ENCODE results near the gene LZTR1. TPM values are rescaled to one million over a fixed set of nuclear protein-coding genes. Genes with fewer than 3 reads are reported as not detected.

LZTR1 gene
- total and polyA plus RNA-seq, 2 experiments from 2014 or later, result 41.3 to 50.4 TPM

DNA sequence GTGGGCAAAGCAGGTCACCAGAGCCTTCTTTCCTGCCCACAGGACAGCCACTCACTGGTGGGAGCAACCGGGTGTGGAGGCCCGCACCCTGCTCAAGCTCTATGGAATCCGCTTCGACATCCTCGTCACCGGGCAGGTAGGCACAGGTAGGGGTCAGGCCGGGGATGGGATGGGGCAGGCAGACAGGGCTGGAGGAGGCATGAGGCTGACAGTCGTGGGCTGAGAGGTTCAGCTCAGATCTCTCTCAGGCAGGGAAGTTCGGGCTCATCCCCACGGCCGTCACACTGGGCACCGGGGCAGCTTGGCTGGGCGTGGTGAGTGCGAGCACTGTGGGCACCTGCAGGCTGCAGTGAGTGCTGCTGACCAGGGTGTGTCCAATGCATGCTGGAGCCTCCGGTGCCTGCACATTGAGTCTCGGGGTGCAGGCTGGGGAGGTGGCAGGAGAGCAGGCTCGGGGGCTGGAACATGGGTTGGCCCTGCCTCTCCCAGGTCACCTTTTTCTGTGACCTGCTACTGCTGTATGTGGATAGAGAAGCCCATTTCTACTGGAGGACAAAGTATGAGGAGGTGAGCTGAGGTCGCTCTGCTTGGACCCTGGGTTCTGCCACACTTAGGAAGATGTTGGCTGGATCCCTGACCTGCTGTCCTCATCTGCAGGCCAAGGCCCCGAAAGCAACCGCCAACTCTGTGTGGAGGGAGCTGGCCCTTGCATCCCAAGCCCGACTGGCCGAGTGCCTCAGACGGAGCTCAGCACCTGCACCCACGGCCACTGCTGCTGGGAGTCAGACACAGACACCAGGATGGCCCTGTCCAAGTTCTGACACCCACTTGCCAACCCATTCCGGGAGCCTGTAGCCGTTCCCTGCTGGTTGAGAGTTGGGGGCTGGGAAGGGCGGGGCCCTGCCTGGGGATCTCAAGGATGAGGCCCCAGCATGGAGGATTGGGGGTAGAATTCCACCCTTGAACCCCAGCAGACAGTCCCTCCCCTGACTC is 44.0 kb downstream of the LZTR1 start:
- no peak overlapping the region for H2AFZ ChIP-seq

DNA sequence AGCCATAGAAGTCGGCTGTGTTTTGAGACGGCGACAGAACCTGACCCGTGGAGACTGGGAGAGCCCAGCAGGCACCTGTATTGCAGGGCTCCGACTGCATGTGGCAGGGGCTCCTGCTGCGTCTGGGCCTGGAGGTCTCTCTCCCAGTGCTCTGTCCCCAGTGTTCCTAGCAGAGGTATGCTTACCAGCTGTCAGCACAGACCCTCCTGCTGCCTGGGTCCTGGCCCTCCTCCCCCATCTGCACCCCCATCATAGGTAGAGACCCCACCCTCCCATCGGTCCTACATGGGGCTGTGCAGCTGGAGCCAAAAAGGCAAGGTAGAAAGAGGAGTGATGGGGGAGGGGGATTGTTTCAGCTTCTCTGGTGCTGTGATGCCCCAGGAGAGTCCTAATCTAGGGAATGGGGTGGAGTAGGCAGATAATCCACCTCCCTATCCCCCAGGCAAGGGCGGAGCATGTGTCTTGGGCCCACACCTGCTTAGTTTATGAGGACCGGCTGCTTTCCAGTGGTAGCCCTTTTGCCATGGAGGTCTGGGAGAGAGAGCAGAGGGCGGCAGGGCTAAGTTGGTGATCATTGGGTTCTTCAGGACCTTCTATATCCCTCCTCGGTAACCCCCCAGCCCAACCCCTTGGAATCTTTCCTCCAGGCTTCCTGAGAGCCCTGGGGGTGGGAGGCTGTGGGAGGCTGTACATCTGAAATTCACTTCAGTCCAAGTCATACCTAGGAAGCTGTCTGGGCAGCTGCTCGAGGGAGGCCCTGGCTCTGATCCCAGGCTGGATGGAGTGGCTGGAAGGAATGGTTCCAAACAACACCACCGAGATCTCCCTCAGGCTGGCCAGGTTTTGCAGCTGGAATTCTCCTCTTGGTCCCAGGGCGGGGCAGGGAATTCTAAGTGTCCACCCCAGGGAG is 44.9 kb downstream of the LZTR1 start:
- Histone ChIP-seq H3K36me3 (replicated peaks; ENCODE audit: insufficient read depth, low read depth) (no peaks in the 10 kb centered on the region), H3K27me3 (no peaks in the 10 kb centered on the region), H3K9me3 (ENCODE audit: low read depth) (no peaks in the 10 kb centered on the region), H3K4me2 (no peak overlapping the region), H3K79me2 (no peaks in the 10 kb centered on the region), H3K9me2 (replicated peaks; ENCODE audit: insufficient read depth) (no peaks in the 10 kb centered on the region), H3K4me1 (ENCODE audit: insufficient read depth) (peaks cover 5% of the 10 kb centered on the region), H3K27ac (no peak overlapping the region), H3K4me3 (no peak overlapping the region), H4K20me1 (ENCODE audit: insufficient read depth, poor library complexity, severe bottlenecking) (no peaks in the 10 kb centered on the region), H2AFZ (no peak overlapping the region)
- DNase-seq (ENCODE audit: low spot score), result no peak
- 77% methylated on average over 14 of the region's 14 CpGs for WGBS (ENCODE audit: low lambda C conversion rate, missing lambda C conversion rate)
- TF ChIP-seq EZH2 (IDR thresholded peaks at IDR 0.05; ENCODE audit: borderline replicate concordance) (no peak), EZH2phosphoT487 (IDR thresholded peaks at IDR 0.05; ENCODE audit: low read depth, severe bottlenecking, unreplicated experiment) (no peak)
- TF ChIP-seq, protein P1, sequence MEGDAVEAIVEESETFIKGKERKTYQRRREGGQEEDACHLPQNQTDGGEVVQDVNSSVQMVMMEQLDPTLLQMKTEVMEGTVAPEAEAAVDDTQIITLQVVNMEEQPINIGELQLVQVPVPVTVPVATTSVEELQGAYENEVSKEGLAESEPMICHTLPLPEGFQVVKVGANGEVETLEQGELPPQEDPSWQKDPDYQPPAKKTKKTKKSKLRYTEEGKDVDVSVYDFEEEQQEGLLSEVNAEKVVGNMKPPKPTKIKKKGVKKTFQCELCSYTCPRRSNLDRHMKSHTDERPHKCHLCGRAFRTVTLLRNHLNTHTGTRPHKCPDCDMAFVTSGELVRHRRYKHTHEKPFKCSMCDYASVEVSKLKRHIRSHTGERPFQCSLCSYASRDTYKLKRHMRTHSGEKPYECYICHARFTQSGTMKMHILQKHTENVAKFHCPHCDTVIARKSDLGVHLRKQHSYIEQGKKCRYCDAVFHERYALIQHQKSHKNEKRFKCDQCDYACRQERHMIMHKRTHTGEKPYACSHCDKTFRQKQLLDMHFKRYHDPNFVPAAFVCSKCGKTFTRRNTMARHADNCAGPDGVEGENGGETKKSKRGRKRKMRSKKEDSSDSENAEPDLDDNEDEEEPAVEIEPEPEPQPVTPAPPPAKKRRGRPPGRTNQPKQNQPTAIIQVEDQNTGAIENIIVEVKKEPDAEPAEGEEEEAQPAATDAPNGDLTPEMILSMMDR (IDR thresholded peaks at IDR 0.05; ENCODE audit: poor library complexity), result no peak

More for the DNA sequence above, 44.0 kb downstream of the LZTR1 start:
- DNase-seq (ENCODE audit: low spot score), result no peak
- Histone ChIP-seq H3K4me1 (ENCODE audit: insufficient read depth) (no peaks in the 10 kb centered on the region), H3K4me3 (no peak overlapping the region), H3K27me3 (no peaks in the 10 kb centered on the region), H4K20me1 (ENCODE audit: insufficient read depth, poor library complexity, severe bottlenecking) (no peaks in the 10 kb centered on the region), H3K4me2 (no peak overlapping the region), H3K79me2 (no peaks in the 10 kb centered on the region), H3K36me3 (replicated peaks; ENCODE audit: insufficient read depth, low read depth) (no peaks in the 10 kb centered on the region), H3K27ac (no peak overlapping the region), H3K9me2 (replicated peaks; ENCODE audit: insufficient read depth) (no peaks in the 10 kb centered on the region), H3K9me3 (ENCODE audit: low read depth) (no peaks in the 10 kb centered on the region)
- no peak for TF ChIP-seq EZH2phosphoT487 (IDR thresholded peaks at IDR 0.05; ENCODE audit: low read depth, severe bottlenecking, unreplicated experiment)
- no peak for TF ChIP-seq EZH2 (IDR thresholded peaks at IDR 0.05; ENCODE audit: borderline replicate concordance)
- TF ChIP-seq, protein P1 (IDR thresholded peaks at IDR 0.05; ENCODE audit: poor library complexity), result no peak
- WGBS (ENCODE audit: low lambda C conversion rate, missing lambda C conversion rate), result 92% methylated on average over 27 of the region's 27 CpGs

DNA sequence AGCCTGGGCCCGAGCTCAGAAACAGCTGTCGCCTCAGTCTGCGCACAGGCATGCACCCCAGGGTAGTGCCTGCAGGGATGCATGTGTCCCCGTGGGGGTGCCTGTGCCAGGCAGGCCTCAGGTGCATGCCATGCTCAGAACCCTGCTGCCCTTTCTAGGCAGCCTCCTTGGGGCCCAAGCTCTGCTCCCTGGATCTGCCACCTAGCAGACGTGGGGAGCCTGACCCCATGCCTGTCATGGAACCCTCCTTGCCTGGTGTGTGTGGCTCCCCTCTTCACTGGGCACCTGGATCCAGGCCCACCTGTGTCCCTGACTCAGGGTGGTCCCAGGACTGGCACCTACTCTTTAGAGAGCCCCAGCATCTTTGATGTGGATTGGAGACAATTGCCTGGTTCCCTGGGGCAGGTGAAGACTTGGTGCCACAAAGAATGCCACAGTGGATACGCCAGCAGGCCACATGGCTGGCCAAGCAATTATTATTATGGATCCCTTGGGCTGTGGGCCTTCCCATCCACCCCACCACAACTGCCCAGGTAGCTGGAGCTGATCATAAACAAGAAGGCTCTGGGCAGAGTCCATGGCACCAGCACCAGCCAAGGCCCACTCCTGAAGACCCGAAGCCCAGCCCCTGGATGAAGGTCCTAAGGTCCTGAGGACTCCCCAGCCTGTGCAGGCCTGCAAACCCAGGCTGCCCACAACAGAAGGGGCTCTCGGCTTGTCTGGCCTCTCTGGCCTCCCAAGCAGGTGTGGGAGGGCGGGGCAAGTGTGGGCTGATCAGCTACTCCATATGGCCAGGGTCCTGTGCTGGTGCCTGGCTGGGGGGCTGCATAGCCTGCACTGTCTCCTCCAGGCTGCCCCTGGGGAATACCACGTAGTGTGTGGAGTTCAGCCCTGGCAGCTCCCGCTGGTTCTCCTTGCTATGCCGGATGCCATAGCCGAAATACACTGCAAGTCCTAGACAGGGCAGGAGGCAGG is 46.5 kb downstream of the LZTR1 start:
- TF ChIP-seq EZH2 (IDR thresholded peaks at IDR 0.05; ENCODE audit: borderline replicate concordance) (no peak), EZH2phosphoT487 (IDR thresholded peaks at IDR 0.05; ENCODE audit: low read depth, severe bottlenecking, unreplicated experiment) (no peak)
- TF ChIP-seq, protein P1 (IDR thresholded peaks at IDR 0.05; ENCODE audit: poor library complexity), result no peak
- no peak for DNase-seq (ENCODE audit: low spot score)
- WGBS (ENCODE audit: low lambda C conversion rate, missing lambda C conversion rate), result 93% methylated on average over 13 of the region's 13 CpGs
- H3K9me2 ChIP-seq (replicated peaks; ENCODE audit: insufficient read depth), result no peaks in the 10 kb centered on the region
- no peak overlapping the region for H3K27ac ChIP-seq
- H4K20me1 ChIP-seq (ENCODE audit: insufficient read depth, poor library complexity, severe bottlenecking), result no peaks in the 10 kb centered on the region
- peak overlapping the region; percentile 91 for H3K4me2 ChIP-seq
- no peaks in the 10 kb centered on the region for H3K79me2 ChIP-seq
- H3K36me3 ChIP-seq (replicated peaks; ENCODE audit: insufficient read depth, low read depth), result no peaks in the 10 kb centered on the region
- H3K4me3 ChIP-seq, result no peak overlapping the region
- H3K4me1 ChIP-seq (ENCODE audit: insufficient read depth), result peaks cover 17% of the 10 kb centered on the region
- no peak overlapping the region for H2AFZ ChIP-seq
- no peaks in the 10 kb centered on the region for H3K27me3 ChIP-seq
- no peaks in the 10 kb centered on the region for H3K9me3 ChIP-seq (ENCODE audit: low read depth)

Data from hepatocyte (in vitro differentiated cells).